K562 (cell line): Measurements from ENCODE around the gene POU2F3. TPM values are rescaled to one million over a fixed set of nuclear protein-coding genes. Genes with fewer than 3 reads are reported as not detected.

Experiments used
- ATAC-seq: fragments of 200-7000 bp; cut with Tn5 transposase; 3 replicates; pipeline ENCODE4 v1.9.1; 2020; ENCODE audit warnings: moderate library complexity
- BruUV-seq: library from RNA; stranded (reverse); fragments of 400-500 nt; replicated peaks from 2 replicates; lab custom pipeline; 2021; lab: Mats Ljungman, UMichigan
- CTCF ChIA-PET: fragments of 300-600 bp; formaldehyde crosslinking; extraction: SDS; loops from one replicate; lab custom pipeline; 2021; ENCODE audit warnings: low intra/inter-chr PET ratio; lab: Yijun Ruan, JAX
- POLR2A ChIA-PET: fragments of 300-600, 350-650 bp; sonication (Branson Sonifier 250); formaldehyde crosslinking; extraction: SDS; loops from one replicate; lab custom pipeline; 2021; ENCODE audit warnings: antibody characterized with exemption, inconsistent platforms; lab: Yijun Ruan, JAX
- DNase-seq, 4 experiments: peaks; one replicate each; pipeline versions ENCODE4 v3.0.0 to v3.0.0-alpha.2; 2011 to 2018; ENCODE audit warnings: low spot score in 3 of 4, mixed read lengths in 3 of 4; ENCODE audit errors: extremely low read depth in 1 of 4
- FAIRE-seq: peaks from 2 replicates; lab custom pipeline; 2011; peaks lifted over from hg19 to GRCh38; lab: Jason Lieb, UNC
- H2AFZ ChIP-seq: 2 replicates; pipeline ENCODE4 v1.6.0; 2011; ENCODE audit warnings: low read depth, low read length, control low read depth, inconsistent platforms
- H3K27ac ChIP-seq: fragments of 200-600 bp; 3 replicates; pipeline ENCODE4 v1.8.0; 2011; ENCODE audit warnings: low read depth, mild to moderate bottlenecking, control low read depth, inconsistent platforms, low read length, moderate library complexity, mixed read lengths; ENCODE audit errors: extremely low read depth
- H3K27me3 ChIP-seq, 2 experiments: fragments of 300-600 bp in 1 of 2; 2 replicates in 1 of 2; 3 replicates in 1 of 2; pipeline versions ENCODE4 v1.6.0 to v1.8.0; 2011; ENCODE audit warnings: inconsistent platforms in 2 of 2, low read length in 2 of 2, mild to moderate bottlenecking in 1 of 2, mixed read lengths in 1 of 2, moderate library complexity in 1 of 2; ENCODE audit not compliant: control insufficient read depth in 2 of 2, insufficient read depth in 2 of 2
- H3K36me3 ChIP-seq: fragments of 300-600 bp; 3 replicates; pipeline ENCODE4 v1.8.0; 2011; ENCODE audit warnings: mild to moderate bottlenecking, low read length, inconsistent platforms; ENCODE audit not compliant: control insufficient read depth, insufficient read depth
- H3K4me1 ChIP-seq, 2 experiments: fragments of 200-600 bp in 1 of 2; replicated peaks in 1 of 2; 2 replicates in 1 of 2; 3 replicates in 1 of 2; pipeline versions ENCODE4 v1.5.1 to v1.8.0; 2011; ENCODE audit warnings: inconsistent platforms in 2 of 2, low read length in 2 of 2, mild to moderate bottlenecking in 1 of 2, mixed read lengths in 1 of 2, moderate library complexity in 1 of 2; ENCODE audit not compliant: control insufficient read depth in 2 of 2, insufficient read depth in 2 of 2
- H3K4me2 ChIP-seq: 2 replicates; pipeline ENCODE4 v1.6.1; 2011; ENCODE audit warnings: low read length, control low read depth, inconsistent platforms, mixed read lengths; ENCODE audit not compliant: insufficient read depth
- H3K4me3 ChIP-seq: fragments of 200-600 bp; sonication (generic), shearing (Covaris generic); 2 replicates; pipeline ENCODE4 v1.5.1; 2016; ENCODE audit warnings: control low read depth, inconsistent platforms
- H3K79me2 ChIP-seq: fragments of 200-600 bp; 3 replicates; pipeline ENCODE4 v1.8.0; 2011; ENCODE audit warnings: low read length, inconsistent platforms; ENCODE audit not compliant: control insufficient read depth, insufficient read depth
- H3K9ac ChIP-seq, 2 experiments: 2 replicates each; pipeline versions ENCODE4 v1.6.0 to v1.6.1; 2011; ENCODE audit warnings: low read depth in 2 of 2, low read length in 2 of 2, control low read depth in 1 of 2, inconsistent platforms in 1 of 2, mild to moderate bottlenecking in 1 of 2, mixed read lengths in 1 of 2; ENCODE audit not compliant: insufficient read depth in 1 of 2
- H3K9me1 ChIP-seq: one replicate; pipeline ENCODE4 v1.6.0; 2011; ENCODE audit warnings: inconsistent platforms, mild to moderate bottlenecking, low read length, moderate library complexity; ENCODE audit not compliant: control insufficient read depth, insufficient read depth
- H3K9me3 ChIP-seq: replicated peaks from 2 replicates; pipeline ENCODE4 v1.5.1; 2011; ENCODE audit warnings: low read depth, low read length, inconsistent platforms; ENCODE audit not compliant: control insufficient read depth, insufficient read depth
- H4K20me1 ChIP-seq: replicated peaks from 2 replicates; pipeline ENCODE4 v1.6.1; 2011; ENCODE audit warnings: low read length, inconsistent platforms, mixed read lengths; ENCODE audit not compliant: control insufficient read depth, insufficient read depth
- CTCF ChIP-seq, 3 experiments: IDR thresholded peaks in 2 of 3; conservative IDR thresholded peaks in 1 of 3; 2 replicates each; pipeline ENCODE4 v1.5.1; 2011 to 2012; ENCODE audit warnings: low read length in 3 of 3, mild to moderate bottlenecking in 3 of 3, control low read depth in 2 of 3, improper control_type of control experiment in 1 of 3, inconsistent platforms in 1 of 3, low read depth in 1 of 3, mixed read lengths in 1 of 3, moderate library complexity in 1 of 3; ENCODE audit not compliant: insufficient read depth in 2 of 3
- DEAF1 ChIP-seq: fragments of 450-650 bp; formaldehyde crosslinking; IDR thresholded peaks from 2 replicates; pipeline ENCODE4 v1.4.0; 2020; ENCODE audit warnings: mild to moderate bottlenecking, moderate library complexity
- MTA3 ChIP-seq: fragments of 450-650 bp; formaldehyde crosslinking; IDR thresholded peaks from 2 replicates; pipeline ENCODE4 v1.6.1; 2017; ENCODE audit warnings: mild to moderate bottlenecking, borderline replicate concordance
- TBL1XR1 ChIP-seq, 2 experiments: IDR thresholded peaks; 2 replicates each; pipeline ENCODE4 v1.6.1; 2012; ENCODE audit warnings: improper control_type of control experiment in 2 of 2, low read length in 2 of 2, mild to moderate bottlenecking in 1 of 2
- ZC3H4 ChIP-seq: sonication (generic); formaldehyde crosslinking; IDR thresholded peaks from 2 replicates; pipeline ENCODE4 v1.9.0; 2021; ENCODE audit warnings: missing genetic modification reagents, borderline replicate concordance
- ZNF134 ChIP-seq: fragments of 250-450 bp; sonication (Bioruptor Pico); conservative IDR thresholded peaks from 2 replicates; pipeline ENCODE4 v1.4.0; 2020
- WGBS: fragments of 100-300 bp; shearing (Covaris generic); methylation state at CpG from one replicate; pipeline ENCODE4 v1.1.6; 2016; ENCODE audit warnings: low coverage, mixed read lengths; ENCODE audit not compliant: insufficient coverage; ENCODE audit errors: missing lambda C conversion rate; 5-methylcytosine and 5-hydroxymethylcytosine counted together
- in situ Hi-C: fragments of 300-500 bp; cut with MboI; formaldehyde crosslinking; loops from 4 replicates; pipeline ENCODE4 v1.15.0; 2018; ENCODE audit warnings: inconsistent platforms, mixed read lengths
- intact Hi-C: fragments of 100-400 bp; cut with micrococcal nuclease; formaldehyde crosslinking; loops from 2 replicates; pipeline ENCODE4 v1.14.2; 2022
- polyA plus RNA-seq, 8 experiments: library from polyadenylated mRNA; depleted of rRNA in 4 of 8; stranded (reverse) in 5 of 8; unstranded in 3 of 8; fragments of >200 nt; fragmentation: Nextera tagmentation in 2 of 8; fragmentation: Illumina TruSeq in 1 of 8; extraction: Ambion mirVana in 2 of 8; extraction: Trizol in 1 of 8; gene quantifications; 2 replicates each; pipeline versions ENCODE4 v1.2.1 to v1.2.3, GENCODE V29; 2011 to 2014; ENCODE audit warnings: inconsistent platforms in 1 of 8, missing spikeins in 1 of 8
- total RNA-seq, 7 experiments: library from RNA; depleted of rRNA in 6 of 7; stranded (reverse); fragments of >200 nt in 6 of 7; fragmentation: Illumina TruSeq in 2 of 7; extraction: Trizol in 2 of 7; gene quantifications; 2 replicates each; pipeline versions ENCODE4 v1.2.1 to v1.2.3, GENCODE V29; 2011 to 2021; ENCODE audit warnings: low replicate concordance in 1 of 7
- TF ChIP-seq, protein P1 (sequence below): fragments of 450-650 bp; IDR thresholded peaks from 2 replicates; pipeline ENCODE4 v1.6.1; 2017; ENCODE audit warnings: mild to moderate bottlenecking, moderate library complexity

The POU2F3 gene
- total and polyA plus RNA-seq, 9 of the 15 experiments (the other 6 are each of a cell fraction or from before 2014, with no cell fraction given): not detected

DNA sequence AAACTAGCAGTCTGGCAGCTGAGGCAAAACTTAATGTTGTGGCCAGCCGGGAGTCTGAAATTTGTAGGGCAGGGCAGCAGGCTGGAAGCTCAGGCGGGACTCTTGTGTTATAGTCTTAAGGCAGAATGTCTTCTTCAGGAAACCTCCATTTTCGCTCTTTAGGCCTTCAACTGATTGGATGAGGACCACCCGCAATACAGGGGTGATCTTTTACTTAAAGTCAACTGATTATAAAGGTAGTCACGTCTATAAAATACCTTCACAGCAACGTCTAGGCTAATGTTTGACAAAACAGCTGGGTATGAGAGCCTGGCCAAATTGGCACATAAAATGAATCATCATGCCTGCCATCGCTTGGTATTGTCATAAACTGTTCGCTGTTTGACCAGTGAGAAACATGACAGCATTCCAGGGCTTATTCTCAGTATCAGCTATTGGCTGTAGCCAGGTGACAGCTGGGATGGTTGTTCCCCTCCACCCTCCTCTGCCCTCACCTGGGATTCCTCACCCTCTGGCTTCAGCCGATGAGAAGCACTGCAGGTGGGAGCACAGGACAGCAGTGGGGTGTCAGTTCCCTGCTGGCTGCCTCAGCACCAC, 6.6 kb upstream of the POU2F3 start:
- POLR2A ChIA-PET: interaction anchor here (1.2 kb wide), 1 partner anchor 68 kb away, joined by 3 read pairs; no protein-coding TSS in a partner anchor
- Histone ChIP-seq H3K9me3 (no peaks in the 10 kb centered on the region), H2AFZ (no peak overlapping the region), H3K79me2 (no peaks in the 10 kb centered on the region), H3K4me2 (no peak overlapping the region), H4K20me1 (peaks cover 17% of the 10 kb centered on the region), H3K9ac (no peak overlapping the region), H3K36me3 (no peaks in the 10 kb centered on the region), H3K9me1 (peaks cover 2% of the 10 kb centered on the region), H3K27me3 (peaks cover 8 to 40% of the 10 kb centered on the region in 2 experiments; a peak in 4 of 5 replicates), H3K4me1 (no peaks in the 10 kb centered on the region), H3K4me3 (no peak overlapping the region), H3K27ac (no peak overlapping the region)
- no peak for TF ChIP-seq ZC3H4 (CRISPR knock-in tag)
- TF ChIP-seq ZNF134 (CRISPR knock-in tag): peak; percentile 85
- FAIRE-seq (no peak), ATAC-seq (no peak), DNase-seq (no peak)
- BruUV-seq: no TSS peak
- in situ Hi-C loops (no loop called here), intact Hi-C loops (no loop called here)
- WGBS: 2% methylated on average over 9 of the region's 9 CpGs
- CTCF ChIA-PET: interaction anchor here (0.9 kb wide), 1 partner anchor 61 kb away, joined by 3 read pairs; no protein-coding TSS in a partner anchor

DNA sequence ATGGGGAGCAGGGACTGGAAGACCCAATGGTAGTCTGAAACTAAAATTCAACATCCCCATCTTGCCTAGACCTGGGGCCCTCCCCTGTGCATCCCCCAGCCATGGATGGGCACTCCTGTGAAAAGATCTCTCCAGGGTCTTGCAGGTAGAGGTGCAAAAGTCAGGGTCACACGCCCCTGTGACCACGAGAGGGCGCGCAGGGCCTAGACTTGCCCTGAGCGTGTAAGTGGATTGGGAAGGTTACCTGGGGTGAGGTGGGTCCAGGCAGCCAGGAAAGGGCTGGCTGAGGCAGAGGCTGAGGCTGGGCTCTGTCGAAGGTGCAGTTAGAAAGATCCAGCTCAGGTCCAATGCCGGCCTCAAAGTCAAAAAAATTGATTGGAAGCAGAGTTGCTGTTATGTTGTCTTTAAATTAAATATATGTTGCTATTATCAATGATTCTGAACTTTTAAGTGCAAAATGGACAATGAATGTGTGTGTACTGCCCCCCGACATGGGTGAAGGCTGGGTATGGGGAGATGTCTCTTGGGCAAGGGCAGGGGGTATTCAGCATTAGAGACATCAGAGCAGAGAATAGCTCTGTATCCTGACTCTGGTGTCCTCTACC, 4.8 kb upstream of the POU2F3 start:
- no peak overlapping the region for H3K4me2 ChIP-seq
- no TSS peak for BruUV-seq
- peaks cover 8 to 53% of the 10 kb centered on the region in 2 experiments; a peak in 4 of 5 replicates for H3K27me3 ChIP-seq
- no peaks in the 10 kb centered on the region for H3K36me3 ChIP-seq
- intact Hi-C loops: loop anchor here (1.0 kb wide), 1 partner anchor 68 kb away; no protein-coding TSS in a partner anchor
- 0 out of 5 replicates have a peak, but pooled peaks cover 0 to under 1% of the 10 kb centered on the region in 2 experiments for H3K4me1 ChIP-seq
- no peaks in the 10 kb centered on the region for H3K9me3 ChIP-seq
- ATAC-seq (peak; percentile 90), FAIRE-seq (peak; percentile 73), DNase-seq (peak; percentile 81 to 85 (median 82))
- peaks cover 2% of the 10 kb centered on the region for H3K9me1 ChIP-seq
- no peak overlapping the region for H3K27ac ChIP-seq
- H2AFZ ChIP-seq: no peak overlapping the region
- no peaks in the 10 kb centered on the region for H3K79me2 ChIP-seq
- 0% methylated on average over 8 of the region's 8 CpGs for WGBS
- H3K9ac ChIP-seq: no peak overlapping the region
- no peak overlapping the region for H3K4me3 ChIP-seq
- CTCF ChIA-PET: interaction anchor here (0.7 to 3.7 kb wide), 5 partner anchors 62 to 1356 kb away, joined by 3 to 43 read pairs (median 4); no protein-coding TSS in a partner anchor
- H4K20me1 ChIP-seq: peaks cover 17% of the 10 kb centered on the region
- POLR2A ChIA-PET: interaction anchor here (0.6 to 1.3 kb wide), 2 partner anchors 13 to 68 kb away, joined by 3 to 7 read pairs; no protein-coding TSS in a partner anchor
- in situ Hi-C loops: loop anchor here (5.0 kb wide), 1 partner anchor 72 kb away; no protein-coding TSS in a partner anchor
- TF ChIP-seq TBL1XR1 (IDR thresholded peaks at IDR 0.05; ENCODE audit: low read length in 2 of 2) (0 out of 4 replicates have a peak, but pooled peaks have one; percentile 19 to 21), DEAF1 (CRISPR knock-in tag) (peak; percentile 55; the same call in 1 of the 2 replicates), CTCF (IDR thresholded peaks at IDR 0.05 in 2 of 3, conservative IDR thresholded peaks at IDR 0.05 in 1 of 3; ENCODE audit: insufficient read depth in 2 of 3, low read depth in 1 of 3, low read length in 3 of 3) (peak; percentile 89 to 94 (median 90)), MTA3 (no peak)
- TF ChIP-seq, protein P1, sequence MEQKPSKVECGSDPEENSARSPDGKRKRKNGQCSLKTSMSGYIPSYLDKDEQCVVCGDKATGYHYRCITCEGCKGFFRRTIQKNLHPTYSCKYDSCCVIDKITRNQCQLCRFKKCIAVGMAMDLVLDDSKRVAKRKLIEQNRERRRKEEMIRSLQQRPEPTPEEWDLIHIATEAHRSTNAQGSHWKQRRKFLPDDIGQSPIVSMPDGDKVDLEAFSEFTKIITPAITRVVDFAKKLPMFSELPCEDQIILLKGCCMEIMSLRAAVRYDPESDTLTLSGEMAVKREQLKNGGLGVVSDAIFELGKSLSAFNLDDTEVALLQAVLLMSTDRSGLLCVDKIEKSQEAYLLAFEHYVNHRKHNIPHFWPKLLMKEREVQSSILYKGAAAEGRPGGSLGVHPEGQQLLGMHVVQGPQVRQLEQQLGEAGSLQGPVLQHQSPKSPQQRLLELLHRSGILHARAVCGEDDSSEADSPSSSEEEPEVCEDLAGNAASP: peak; percentile 73
